Prostate gland (tissue), 2 donors: ENCODE results near the gene SCIMP.

Experiments
- POLR2A ChIP-seq: fragments of 450-650 bp; IDR thresholded peaks from one replicate; pipeline ENCODE4 v1.6.1; 2016; ENCODE audit warnings: antibody characterized with exemption, mild to moderate bottlenecking
- TF ChIP-seq, protein P1 (sequence below), 4 experiments: fragments of 200-600 bp in 2 of 4; fragments of 450-650 bp in 2 of 4; sonication (generic) in 2 of 4; IDR thresholded peaks; 1 replicate in 3 of 4; 2 replicates in 1 of 4; pipeline ENCODE4 v1.5.1; 2016 to 2019; ENCODE audit warnings: antibody characterized with exemption in 4 of 4, mild to moderate bottlenecking in 2 of 4, moderate library complexity in 2 of 4

DNA sequence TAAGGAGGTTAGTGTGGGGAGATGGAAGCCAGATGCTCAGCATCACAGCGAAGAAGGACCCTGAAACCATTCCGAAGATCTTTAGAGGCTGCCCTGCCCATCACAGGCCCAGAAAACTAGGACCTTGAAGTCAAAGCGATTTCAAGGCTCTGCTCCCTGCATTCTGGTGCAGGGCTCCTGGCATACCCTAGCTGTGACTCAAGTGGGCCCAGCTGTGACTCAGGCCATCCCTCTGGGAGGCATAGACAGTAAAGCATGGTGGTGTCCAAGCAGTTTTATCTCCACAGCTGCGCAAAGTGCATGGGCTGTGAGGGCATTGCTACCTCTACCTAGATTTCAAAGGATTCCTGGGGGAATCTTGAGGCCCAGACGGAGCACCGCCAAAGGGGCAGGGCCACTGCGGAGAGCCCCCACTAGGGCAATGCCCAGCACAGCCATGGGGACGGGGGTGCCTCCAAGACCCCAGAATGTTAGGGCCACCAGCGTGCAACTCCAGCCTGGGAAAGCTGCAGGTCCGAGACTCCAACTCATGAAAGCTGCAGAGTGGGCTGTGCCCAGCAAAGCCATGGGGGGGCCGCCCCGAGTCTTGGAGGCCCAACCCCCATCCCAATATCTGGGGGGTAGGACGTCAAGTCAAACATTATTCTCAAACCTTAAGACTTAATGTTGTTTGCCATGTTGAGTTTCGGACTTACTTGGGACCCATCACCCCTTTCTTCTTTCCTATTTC, 31.3 kb downstream of the SCIMP start:
- TF ChIP-seq, protein P1, sequence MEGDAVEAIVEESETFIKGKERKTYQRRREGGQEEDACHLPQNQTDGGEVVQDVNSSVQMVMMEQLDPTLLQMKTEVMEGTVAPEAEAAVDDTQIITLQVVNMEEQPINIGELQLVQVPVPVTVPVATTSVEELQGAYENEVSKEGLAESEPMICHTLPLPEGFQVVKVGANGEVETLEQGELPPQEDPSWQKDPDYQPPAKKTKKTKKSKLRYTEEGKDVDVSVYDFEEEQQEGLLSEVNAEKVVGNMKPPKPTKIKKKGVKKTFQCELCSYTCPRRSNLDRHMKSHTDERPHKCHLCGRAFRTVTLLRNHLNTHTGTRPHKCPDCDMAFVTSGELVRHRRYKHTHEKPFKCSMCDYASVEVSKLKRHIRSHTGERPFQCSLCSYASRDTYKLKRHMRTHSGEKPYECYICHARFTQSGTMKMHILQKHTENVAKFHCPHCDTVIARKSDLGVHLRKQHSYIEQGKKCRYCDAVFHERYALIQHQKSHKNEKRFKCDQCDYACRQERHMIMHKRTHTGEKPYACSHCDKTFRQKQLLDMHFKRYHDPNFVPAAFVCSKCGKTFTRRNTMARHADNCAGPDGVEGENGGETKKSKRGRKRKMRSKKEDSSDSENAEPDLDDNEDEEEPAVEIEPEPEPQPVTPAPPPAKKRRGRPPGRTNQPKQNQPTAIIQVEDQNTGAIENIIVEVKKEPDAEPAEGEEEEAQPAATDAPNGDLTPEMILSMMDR (IDR thresholded peaks at IDR 0.05) = no peak
- no peak for TF ChIP-seq POLR2A
